HepG2 (cell line): ENCODE measurements around the gene OFD1. TPM values are rescaled to one million over a fixed set of nuclear protein-coding genes. Genes with fewer than 3 reads are reported as not detected.
A peak's percentile ranks its signal among the peaks of the same experiment; 100 is the strongest.

Experiments used
- KLF16 ChIP-seq, 2 experiments: sonication (generic) in 1 of 2; formaldehyde crosslinking in 1 of 2; IDR thresholded peaks; 2 replicates each; pipeline versions ENCODE4 v1.6.1 to v1.8.0; 2016 to 2023; ENCODE audit warnings: missing genetic modification reagents in 2 of 2, missing compliant biosample characterization in 1 of 2
- MEIS1 ChIP-seq: sonication (generic); formaldehyde crosslinking; IDR thresholded peaks from 2 replicates; pipeline ENCODE4 v1.9.0; 2021; ENCODE audit warnings: mild to moderate bottlenecking, missing genetic modification reagents, moderate library complexity, borderline replicate concordance
- MTA1 ChIP-seq: sonication (generic); formaldehyde crosslinking; IDR thresholded peaks from 2 replicates; pipeline ENCODE4 v1.4.0; 2020; ENCODE audit warnings: missing genetic modification reagents, mild to moderate bottlenecking, borderline replicate concordance
- NPAS2 ChIP-seq: sonication (generic); formaldehyde crosslinking; IDR thresholded peaks from 2 replicates; pipeline ENCODE4 v1.8.0; 2022; ENCODE audit warnings: mild to moderate bottlenecking, missing genetic modification reagents, borderline replicate concordance
- RXRB ChIP-seq: IDR thresholded peaks from 2 replicates; pipeline ENCODE4 v1.6.1; 2016; ENCODE audit warnings: borderline replicate concordance, missing genetic modification reagents, missing compliant biosample characterization
- ZBTB21 ChIP-seq: sonication (generic); formaldehyde crosslinking; IDR thresholded peaks from 2 replicates; pipeline ENCODE4 v1.4.0; 2020; ENCODE audit warnings: missing genetic modification reagents
- ZNF296 ChIP-seq: sonication (generic); formaldehyde crosslinking; conservative IDR thresholded peaks from 2 replicates; pipeline ENCODE4 v1.5.0; 2020; ENCODE audit warnings: mild to moderate bottlenecking, missing genetic modification reagents
- ZNF317 ChIP-seq: sonication (generic); formaldehyde crosslinking; IDR thresholded peaks from 2 replicates; pipeline ENCODE4 v1.5.0; 2020; ENCODE audit warnings: mild to moderate bottlenecking, missing genetic modification reagents
- ZNF432 ChIP-seq: sonication (generic); formaldehyde crosslinking; IDR thresholded peaks from 2 replicates; pipeline ENCODE4 v1.5.0; 2020; ENCODE audit warnings: missing genetic modification reagents, mild to moderate bottlenecking, borderline replicate concordance
- ZNF7 ChIP-seq: IDR thresholded peaks from 2 replicates; pipeline ENCODE4 v1.6.1; 2016; ENCODE audit warnings: missing biosample characterization, missing genetic modification reagents
- polyA plus RNA-seq, 8 experiments: library from polyadenylated mRNA; depleted of rRNA in 3 of 8; stranded (reverse) in 7 of 8; unstranded in 1 of 8; fragments of >200 nt; fragmentation: Illumina TruSeq in 4 of 8; extraction: Trizol in 4 of 8; gene quantifications; 2 replicates each; pipeline versions ENCODE4 v1.2.1 to v1.2.3, GENCODE V29; 2011 to 2016; ENCODE audit warnings: low read depth in 4 of 8, missing spikeins in 1 of 8, mixed read lengths in 1 of 8; ENCODE audit not compliant: insufficient read depth in 1 of 8
- total RNA-seq, 5 experiments: library from RNA; depleted of rRNA; stranded (reverse); fragments of >200 nt; fragmentation: Illumina TruSeq; extraction: Trizol; gene quantifications; 2 replicates each; pipeline ENCODE4 v1.2.3, GENCODE V29; 2016; ENCODE audit warnings: low read depth in 1 of 5
- TF ChIP-seq, protein P1 (sequence below): sonication (generic); formaldehyde crosslinking; IDR thresholded peaks from 2 replicates; pipeline ENCODE4 v1.5.0; 2020; ENCODE audit warnings: missing genetic modification reagents
- TF ChIP-seq, protein P2 (sequence below): sonication (generic); formaldehyde crosslinking; IDR thresholded peaks from 2 replicates; pipeline ENCODE4 v1.5.0; 2020; ENCODE audit warnings: mild to moderate bottlenecking, missing genetic modification reagents, borderline replicate concordance
- TF ChIP-seq, protein P3 (sequence below): IDR thresholded peaks from 2 replicates; pipeline ENCODE4 v1.6.1; 2016; ENCODE audit warnings: missing genetic modification reagents, missing compliant biosample characterization
- TF ChIP-seq, protein P4 (sequence below): sonication (generic); IDR thresholded peaks from 2 replicates; pipeline ENCODE4 v1.6.1; 2016; ENCODE audit warnings: low read depth, borderline replicate concordance
- TF ChIP-seq, protein P5 (sequence below): sonication (generic); formaldehyde crosslinking; IDR thresholded peaks from 2 replicates; pipeline ENCODE4 v1.8.1; 2022; ENCODE audit warnings: low read depth, mild to moderate bottlenecking, missing genetic modification reagents
- TF ChIP-seq, protein P6 (sequence below): sonication (generic); formaldehyde crosslinking; IDR thresholded peaks from 2 replicates; pipeline ENCODE4 v1.8.0; 2022; ENCODE audit warnings: mild to moderate bottlenecking, missing genetic modification reagents; ENCODE audit not compliant: insufficient replicate concordance

Gene OFD1
- total and polyA plus RNA-seq, 2 of the 13 experiments (the other 11 are each of a cell fraction or from before 2014, with no cell fraction given) = 14.9 to 16.4 TPM

DNA sequence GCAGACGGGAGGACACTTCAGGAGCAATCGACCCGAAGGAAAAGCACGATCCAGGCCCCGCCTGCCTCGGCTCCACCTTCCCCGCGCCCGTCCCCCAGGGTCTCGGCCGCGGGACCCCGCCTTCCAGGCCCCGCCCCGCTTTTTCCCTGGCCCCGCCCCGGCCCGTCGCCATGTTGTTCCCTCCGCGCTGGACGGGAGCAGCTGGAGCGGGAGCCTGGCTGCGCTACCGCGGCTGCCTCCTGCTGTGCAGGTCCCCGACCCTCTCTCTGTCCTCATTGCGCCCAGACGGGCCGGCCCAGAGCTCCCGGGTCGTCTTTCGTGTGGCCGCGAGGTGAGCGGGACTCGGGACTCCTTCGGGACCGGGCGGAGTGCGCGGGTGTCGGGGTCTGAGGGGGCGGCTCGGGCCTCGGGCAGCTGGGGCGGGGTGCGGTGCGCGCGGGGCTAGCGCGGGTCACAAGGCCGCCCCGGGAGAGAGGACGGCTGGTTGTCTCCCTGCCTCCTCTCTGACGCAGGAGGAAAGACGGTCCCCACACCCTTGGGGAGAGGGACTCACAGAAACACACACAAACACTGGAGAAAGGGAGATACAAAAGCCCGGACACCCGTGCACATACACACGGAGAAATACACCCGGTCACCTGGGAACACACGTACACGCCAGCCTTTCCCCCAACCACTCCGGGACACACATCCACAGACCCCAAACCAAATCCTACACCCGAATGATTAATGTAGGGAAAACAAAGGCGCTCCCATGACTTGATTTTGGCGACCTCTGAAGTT, 45.4 kb upstream of the OFD1 start, which contains the start of gene RAB9A (continued):
- TF ChIP-seq, protein P1, sequence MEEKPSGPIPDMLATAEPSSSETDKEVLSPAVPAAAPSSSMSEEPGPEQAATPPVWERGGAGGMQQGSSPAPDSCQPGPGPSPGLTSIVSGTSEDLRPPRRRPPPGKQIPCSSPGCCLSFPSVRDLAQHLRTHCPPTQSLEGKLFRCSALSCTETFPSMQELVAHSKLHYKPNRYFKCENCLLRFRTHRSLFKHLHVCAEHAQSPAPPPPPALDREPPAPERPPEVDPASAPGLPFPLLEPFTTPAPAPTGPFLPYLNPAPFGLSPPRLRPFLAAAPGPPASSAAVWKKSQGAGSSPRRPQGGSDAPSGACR (CRISPR knock-in tag) = no peak
- no peak for TF ChIP-seq ZNF432 (CRISPR knock-in tag)
- no peak for TF ChIP-seq ZNF296 (CRISPR knock-in tag)
- no peak for TF ChIP-seq RXRB
- TF ChIP-seq MTA1 (CRISPR knock-in tag) = peak; percentile 47; the same call in 1 of the 2 replicates
- peak in 1 of 2 experiments; percentile 52; a peak in 1 of 4 replicates for TF ChIP-seq KLF16 (CRISPR knock-in tag; IDR thresholded peaks at IDR 0.05)
- no peak for TF ChIP-seq ZNF317 (CRISPR knock-in tag)
- TF ChIP-seq, protein P2, sequence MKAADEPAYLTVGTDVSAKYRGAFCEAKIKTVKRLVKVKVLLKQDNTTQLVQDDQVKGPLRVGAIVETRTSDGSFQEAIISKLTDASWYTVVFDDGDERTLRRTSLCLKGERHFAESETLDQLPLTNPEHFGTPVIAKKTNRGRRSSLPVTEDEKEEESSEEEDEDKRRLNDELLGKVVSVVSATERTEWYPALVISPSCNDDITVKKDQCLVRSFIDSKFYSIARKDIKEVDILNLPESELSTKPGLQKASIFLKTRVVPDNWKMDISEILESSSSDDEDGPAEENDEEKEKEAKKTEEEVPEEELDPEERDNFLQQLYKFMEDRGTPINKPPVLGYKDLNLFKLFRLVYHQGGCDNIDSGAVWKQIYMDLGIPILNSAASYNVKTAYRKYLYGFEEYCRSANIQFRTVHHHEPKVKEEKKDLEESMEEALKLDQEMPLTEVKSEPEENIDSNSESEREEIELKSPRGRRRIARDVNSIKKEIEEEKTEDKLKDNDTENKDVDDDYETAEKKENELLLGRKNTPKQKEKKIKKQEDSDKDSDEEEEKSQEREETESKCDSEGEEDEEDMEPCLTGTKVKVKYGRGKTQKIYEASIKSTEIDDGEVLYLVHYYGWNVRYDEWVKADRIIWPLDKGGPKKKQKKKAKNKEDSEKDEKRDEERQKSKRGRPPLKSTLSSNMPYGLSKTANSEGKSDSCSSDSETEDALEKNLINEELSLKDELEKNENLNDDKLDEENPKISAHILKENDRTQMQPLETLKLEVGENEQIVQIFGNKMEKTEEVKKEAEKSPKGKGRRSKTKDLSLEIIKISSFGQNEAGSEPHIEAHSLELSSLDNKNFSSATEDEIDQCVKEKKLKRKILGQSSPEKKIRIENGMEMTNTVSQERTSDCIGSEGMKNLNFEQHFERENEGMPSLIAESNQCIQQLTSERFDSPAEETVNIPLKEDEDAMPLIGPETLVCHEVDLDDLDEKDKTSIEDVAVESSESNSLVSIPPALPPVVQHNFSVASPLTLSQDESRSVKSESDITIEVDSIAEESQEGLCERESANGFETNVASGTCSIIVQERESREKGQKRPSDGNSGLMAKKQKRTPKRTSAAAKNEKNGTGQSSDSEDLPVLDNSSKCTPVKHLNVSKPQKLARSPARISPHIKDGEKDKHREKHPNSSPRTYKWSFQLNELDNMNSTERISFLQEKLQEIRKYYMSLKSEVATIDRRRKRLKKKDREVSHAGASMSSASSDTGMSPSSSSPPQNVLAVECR (CRISPR knock-in tag) = peak; percentile 77; the same call in 1 of the 2 replicates
- TF ChIP-seq MEIS1 = no peak
- TF ChIP-seq, protein P3, sequence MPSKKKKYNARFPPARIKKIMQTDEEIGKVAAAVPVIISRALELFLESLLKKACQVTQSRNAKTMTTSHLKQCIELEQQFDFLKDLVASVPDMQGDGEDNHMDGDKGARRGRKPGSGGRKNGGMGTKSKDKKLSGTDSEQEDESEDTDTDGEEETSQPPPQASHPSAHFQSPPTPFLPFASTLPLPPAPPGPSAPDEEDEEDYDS = peak; percentile 56; the same call in 1 of the 2 replicates
- TF ChIP-seq NPAS2 = no peak
- TF ChIP-seq, protein P4, sequence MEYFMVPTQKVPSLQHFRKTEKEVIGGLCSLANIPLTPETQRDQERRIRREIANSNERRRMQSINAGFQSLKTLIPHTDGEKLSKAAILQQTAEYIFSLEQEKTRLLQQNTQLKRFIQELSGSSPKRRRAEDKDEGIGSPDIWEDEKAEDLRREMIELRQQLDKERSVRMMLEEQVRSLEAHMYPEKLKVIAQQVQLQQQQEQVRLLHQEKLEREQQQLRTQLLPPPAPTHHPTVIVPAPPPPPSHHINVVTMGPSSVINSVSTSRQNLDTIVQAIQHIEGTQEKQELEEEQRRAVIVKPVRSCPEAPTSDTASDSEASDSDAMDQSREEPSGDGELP = peak; percentile 59; the same call in 1 of the 2 replicates
- TF ChIP-seq ZNF7 (CRISPR knock-in tag) = no peak
- TF ChIP-seq, protein P5, sequence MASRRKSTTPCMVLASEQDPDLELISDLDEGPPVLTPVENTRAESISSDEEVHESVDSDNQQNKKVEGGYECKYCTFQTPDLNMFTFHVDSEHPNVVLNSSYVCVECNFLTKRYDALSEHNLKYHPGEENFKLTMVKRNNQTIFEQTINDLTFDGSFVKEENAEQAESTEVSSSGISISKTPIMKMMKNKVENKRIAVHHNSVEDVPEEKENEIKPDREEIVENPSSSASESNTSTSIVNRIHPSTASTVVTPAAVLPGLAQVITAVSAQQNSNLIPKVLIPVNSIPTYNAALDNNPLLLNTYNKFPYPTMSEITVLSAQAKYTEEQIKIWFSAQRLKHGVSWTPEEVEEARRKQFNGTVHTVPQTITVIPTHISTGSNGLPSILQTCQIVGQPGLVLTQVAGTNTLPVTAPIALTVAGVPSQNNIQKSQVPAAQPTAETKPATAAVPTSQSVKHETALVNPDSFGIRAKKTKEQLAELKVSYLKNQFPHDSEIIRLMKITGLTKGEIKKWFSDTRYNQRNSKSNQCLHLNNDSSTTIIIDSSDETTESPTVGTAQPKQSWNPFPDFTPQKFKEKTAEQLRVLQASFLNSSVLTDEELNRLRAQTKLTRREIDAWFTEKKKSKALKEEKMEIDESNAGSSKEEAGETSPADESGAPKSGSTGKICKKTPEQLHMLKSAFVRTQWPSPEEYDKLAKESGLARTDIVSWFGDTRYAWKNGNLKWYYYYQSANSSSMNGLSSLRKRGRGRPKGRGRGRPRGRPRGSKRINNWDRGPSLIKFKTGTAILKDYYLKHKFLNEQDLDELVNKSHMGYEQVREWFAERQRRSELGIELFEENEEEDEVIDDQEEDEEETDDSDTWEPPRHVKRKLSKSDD (CRISPR knock-in tag) = no peak
- TF ChIP-seq, protein P6, sequence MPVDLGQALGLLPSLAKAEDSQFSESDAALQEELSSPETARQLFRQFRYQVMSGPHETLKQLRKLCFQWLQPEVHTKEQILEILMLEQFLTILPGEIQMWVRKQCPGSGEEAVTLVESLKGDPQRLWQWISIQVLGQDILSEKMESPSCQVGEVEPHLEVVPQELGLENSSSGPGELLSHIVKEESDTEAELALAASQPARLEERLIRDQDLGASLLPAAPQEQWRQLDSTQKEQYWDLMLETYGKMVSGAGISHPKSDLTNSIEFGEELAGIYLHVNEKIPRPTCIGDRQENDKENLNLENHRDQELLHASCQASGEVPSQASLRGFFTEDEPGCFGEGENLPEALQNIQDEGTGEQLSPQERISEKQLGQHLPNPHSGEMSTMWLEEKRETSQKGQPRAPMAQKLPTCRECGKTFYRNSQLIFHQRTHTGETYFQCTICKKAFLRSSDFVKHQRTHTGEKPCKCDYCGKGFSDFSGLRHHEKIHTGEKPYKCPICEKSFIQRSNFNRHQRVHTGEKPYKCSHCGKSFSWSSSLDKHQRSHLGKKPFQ (CRISPR knock-in tag) = no peak
- no peak for TF ChIP-seq ZBTB21 (CRISPR knock-in tag)
